Activated gamma-delta T cell treated with Interleukin-2 at 50 U/mL for 16 hours (primary cell): Measurements from ENCODE around the gene OLFML1.
"Not testable (repeated sequence)": the region's sequence is repeated elsewhere in the genome, so short reads cannot be mapped to it uniquely, and the experiment has no call there.

ENCODE experiments used
- DNase-seq: peaks from one replicate; pipeline ENCODE4 v3.0.0-alpha.2; 2020

Gene OLFML1

GRCh38 chr11:7513234-7514098, 28.2 kb downstream of the OLFML1 start, which contains the start of gene PPFIBP2:
Gene PPFIBP2 (plus strand): TSS chr11:7513999. CDS start chr11:7549476, 35,477 bp downstream.
- DNase-seq: peak; percentile 77

- DNase-seq: peak; percentile 11
Measured at GRCh38 chr11:7514099-7514591, 28.8 kb downstream of the OLFML1 start.

GRCh38 chr11:7515447-7515886, 30.2 kb downstream of the OLFML1 start:
- DNase-seq: no peak

GRCh38 chr11:7516475-7516874, 31.2 kb downstream of the OLFML1 start:
- no peak for DNase-seq

- not testable (repeated sequence) for DNase-seq
Measured at GRCh38 chr11:7517743-7518142, 32.4 kb downstream of the OLFML1 start.

- no peak for DNase-seq
Measured at GRCh38 chr11:7518811-7519562, 33.7 kb downstream of the OLFML1 start.

GRCh38 chr11:7520011-7520942, 35.0 kb downstream of the OLFML1 start:
- no peak for DNase-seq

GRCh38 chr11:7520981-7521487, 35.7 kb downstream of the OLFML1 start:
- no peak for DNase-seq

GRCh38 chr11:7522121-7522520, 36.8 kb downstream of the OLFML1 start:
- no peak for DNase-seq

GRCh38 chr11:7522546-7522945, 37.2 kb downstream of the OLFML1 start:
- DNase-seq: no peak

- DNase-seq: no peak
Measured at GRCh38 chr11:7523416-7524210, 38.3 kb downstream of the OLFML1 start.

- DNase-seq: no peak
Measured at GRCh38 chr11:7524462-7525235, 39.3 kb downstream of the OLFML1 start.

GRCh38 chr11:7525424-7525823, 40.1 kb downstream of the OLFML1 start:
- no peak for DNase-seq

GRCh38 chr11:7527029-7527428, 41.7 kb downstream of the OLFML1 start:
- DNase-seq: no peak

GRCh38 chr11:7528514-7529049, 43.3 kb downstream of the OLFML1 start:
- DNase-seq: no peak

GRCh38 chr11:7530013-7530640, 44.8 kb downstream of the OLFML1 start:
- DNase-seq: no peak

GRCh38 chr11:7531011-7531410, 45.7 kb downstream of the OLFML1 start:
- DNase-seq: no peak

GRCh38 chr11:7532405-7533145, 47.3 kb downstream of the OLFML1 start:
- no peak for DNase-seq
